Measurements from ENCODE around the gene TECPR2. TPM values are rescaled to one million over a fixed set of nuclear protein-coding genes. Genes with fewer than 3 reads are reported as not detected.

The TECPR2 gene
- total and polyA plus RNA-seq, 2 of the 13 experiments (the other 11 are each of a cell fraction or from before 2014, with no cell fraction given), result 3.5 to 5.7 TPM

DNA sequence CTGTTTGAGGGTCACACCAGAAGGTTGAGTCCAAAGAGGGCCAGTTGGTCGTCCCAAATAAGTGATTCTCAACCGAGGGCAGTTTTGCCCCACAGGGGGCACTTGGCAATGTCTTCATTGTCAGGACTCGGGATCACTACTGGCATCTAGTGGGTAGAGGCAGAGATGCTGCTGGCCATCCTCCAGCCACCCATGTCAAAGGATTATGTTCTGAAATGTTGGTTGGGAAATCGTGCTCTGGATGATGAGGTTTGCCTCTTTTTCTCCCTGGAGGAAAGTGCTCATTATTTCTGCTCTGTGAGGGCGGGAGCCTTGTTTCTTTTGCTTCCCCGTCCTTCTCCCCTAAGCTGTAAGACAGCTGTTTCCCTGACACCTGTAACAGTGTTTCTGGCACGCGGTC lies 39.6 kb upstream of the TECPR2 start (continued):
- TF ChIP-seq TSC22D2 (CRISPR knock-in tag; IDR thresholded peaks at IDR 0.05; ENCODE audit: borderline replicate concordance) (0 out of 2 replicates have a peak, but pooled peaks have one; percentile 36), ZBTB7B (CRISPR knock-in tag; IDR thresholded peaks at IDR 0.05) (peak; percentile 48; the same call in 1 of the 2 replicates), POLR2A (IDR thresholded peaks at IDR 0.05; ENCODE audit: insufficient read depth in 1 of 2, low read depth in 2 of 2, low read length in 2 of 2) (0 out of 4 replicates have a peak, but pooled peaks of 1 of the 2 experiments have one; percentile 17), HOXA5 (CRISPR knock-in tag; IDR thresholded peaks at IDR 0.05) (no peak), KAT8 (CRISPR knock-in tag; IDR thresholded peaks at IDR 0.05) (0 out of 2 replicates have a peak, but pooled peaks have one; percentile 33), ZNF460 (CRISPR knock-in tag; IDR thresholded peaks at IDR 0.05; ENCODE audit: borderline replicate concordance) (no peak), FOXO1 (CRISPR knock-in tag; IDR thresholded peaks at IDR 0.05) (no peak), CREM (IDR thresholded peaks at IDR 0.05) (no peak), CREM (CRISPR knock-in tag; IDR thresholded peaks at IDR 0.05) (no peak), YY1 (IDR thresholded peaks at IDR 0.05; ENCODE audit: insufficient read depth, insufficient replicate concordance, low read depth, low read length) (no peak), ZNF331 (CRISPR knock-in tag; IDR thresholded peaks at IDR 0.05) (no peak), ZNF567 (CRISPR knock-in tag; IDR thresholded peaks at IDR 0.05; ENCODE audit: borderline replicate concordance) (0 out of 2 replicates have a peak, but pooled peaks have one; percentile 2), MLLT10 (CRISPR knock-in tag; IDR thresholded peaks at IDR 0.05) (no peak), GABPB1 (CRISPR knock-in tag; IDR thresholded peaks at IDR 0.05) (no peak), XRCC5 (optimal IDR thresholded peaks at IDR 0.05; ENCODE audit: low read length) (no peak), KMT2A (CRISPR knock-in tag; IDR thresholded peaks at IDR 0.05) (0 out of 2 replicates have a peak, but pooled peaks have one; percentile 26), NR2F6 (IDR thresholded peaks at IDR 0.05) (no peak), NR2F6 (CRISPR knock-in tag; IDR thresholded peaks at IDR 0.05) (no peak), BRCA1 (CRISPR knock-in tag; IDR thresholded peaks at IDR 0.05) (no peak)
- TF ChIP-seq, protein P1, sequence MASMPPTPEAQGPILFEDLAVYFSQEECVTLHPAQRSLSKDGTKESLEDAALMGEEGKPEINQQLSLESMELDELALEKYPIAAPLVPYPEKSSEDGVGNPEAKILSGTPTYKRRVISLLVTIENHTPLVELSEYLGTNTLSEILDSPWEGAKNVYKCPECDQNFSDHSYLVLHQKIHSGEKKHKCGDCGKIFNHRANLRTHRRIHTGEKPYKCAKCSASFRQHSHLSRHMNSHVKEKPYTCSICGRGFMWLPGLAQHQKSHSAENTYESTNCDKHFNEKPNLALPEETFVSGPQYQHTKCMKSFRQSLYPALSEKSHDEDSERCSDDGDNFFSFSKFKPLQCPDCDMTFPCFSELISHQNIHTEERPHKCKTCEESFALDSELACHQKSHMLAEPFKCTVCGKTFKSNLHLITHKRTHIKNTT (CRISPR knock-in tag; IDR thresholded peaks at IDR 0.05), result no peak
- TF ChIP-seq, protein P2, sequence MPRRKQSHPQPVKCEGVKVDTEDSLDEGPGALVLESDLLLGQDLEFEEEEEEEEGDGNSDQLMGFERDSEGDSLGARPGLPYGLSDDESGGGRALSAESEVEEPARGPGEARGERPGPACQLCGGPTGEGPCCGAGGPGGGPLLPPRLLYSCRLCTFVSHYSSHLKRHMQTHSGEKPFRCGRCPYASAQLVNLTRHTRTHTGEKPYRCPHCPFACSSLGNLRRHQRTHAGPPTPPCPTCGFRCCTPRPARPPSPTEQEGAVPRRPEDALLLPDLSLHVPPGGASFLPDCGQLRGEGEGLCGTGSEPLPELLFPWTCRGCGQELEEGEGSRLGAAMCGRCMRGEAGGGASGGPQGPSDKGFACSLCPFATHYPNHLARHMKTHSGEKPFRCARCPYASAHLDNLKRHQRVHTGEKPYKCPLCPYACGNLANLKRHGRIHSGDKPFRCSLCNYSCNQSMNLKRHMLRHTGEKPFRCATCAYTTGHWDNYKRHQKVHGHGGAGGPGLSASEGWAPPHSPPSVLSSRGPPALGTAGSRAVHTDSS (CRISPR knock-in tag; conservative IDR thresholded peaks at IDR 0.05), result no peak
- TF ChIP-seq, protein P3, sequence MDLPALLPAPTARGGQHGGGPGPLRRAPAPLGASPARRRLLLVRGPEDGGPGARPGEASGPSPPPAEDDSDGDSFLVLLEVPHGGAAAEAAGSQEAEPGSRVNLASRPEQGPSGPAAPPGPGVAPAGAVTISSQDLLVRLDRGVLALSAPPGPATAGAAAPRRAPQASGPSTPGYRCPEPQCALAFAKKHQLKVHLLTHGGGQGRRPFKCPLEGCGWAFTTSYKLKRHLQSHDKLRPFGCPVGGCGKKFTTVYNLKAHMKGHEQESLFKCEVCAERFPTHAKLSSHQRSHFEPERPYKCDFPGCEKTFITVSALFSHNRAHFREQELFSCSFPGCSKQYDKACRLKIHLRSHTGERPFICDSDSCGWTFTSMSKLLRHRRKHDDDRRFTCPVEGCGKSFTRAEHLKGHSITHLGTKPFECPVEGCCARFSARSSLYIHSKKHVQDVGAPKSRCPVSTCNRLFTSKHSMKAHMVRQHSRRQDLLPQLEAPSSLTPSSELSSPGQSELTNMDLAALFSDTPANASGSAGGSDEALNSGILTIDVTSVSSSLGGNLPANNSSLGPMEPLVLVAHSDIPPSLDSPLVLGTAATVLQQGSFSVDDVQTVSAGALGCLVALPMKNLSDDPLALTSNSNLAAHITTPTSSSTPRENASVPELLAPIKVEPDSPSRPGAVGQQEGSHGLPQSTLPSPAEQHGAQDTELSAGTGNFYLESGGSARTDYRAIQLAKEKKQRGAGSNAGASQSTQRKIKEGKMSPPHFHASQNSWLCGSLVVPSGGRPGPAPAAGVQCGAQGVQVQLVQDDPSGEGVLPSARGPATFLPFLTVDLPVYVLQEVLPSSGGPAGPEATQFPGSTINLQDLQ (CRISPR knock-in tag; IDR thresholded peaks at IDR 0.05), result no peak
- TF ChIP-seq, protein P4, sequence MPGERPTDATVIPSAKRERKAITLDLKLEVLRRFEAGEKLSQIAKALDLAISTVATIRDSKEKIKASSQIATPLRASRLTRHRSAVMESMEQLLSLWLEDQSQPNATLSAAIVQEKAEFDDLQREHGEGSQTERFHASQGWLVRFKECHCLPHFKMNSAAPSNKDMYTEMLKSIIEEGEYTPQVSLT (CRISPR knock-in tag; IDR thresholded peaks at IDR 0.05; ENCODE audit: borderline replicate concordance, low read depth), result no peak
- TF ChIP-seq, protein P5, sequence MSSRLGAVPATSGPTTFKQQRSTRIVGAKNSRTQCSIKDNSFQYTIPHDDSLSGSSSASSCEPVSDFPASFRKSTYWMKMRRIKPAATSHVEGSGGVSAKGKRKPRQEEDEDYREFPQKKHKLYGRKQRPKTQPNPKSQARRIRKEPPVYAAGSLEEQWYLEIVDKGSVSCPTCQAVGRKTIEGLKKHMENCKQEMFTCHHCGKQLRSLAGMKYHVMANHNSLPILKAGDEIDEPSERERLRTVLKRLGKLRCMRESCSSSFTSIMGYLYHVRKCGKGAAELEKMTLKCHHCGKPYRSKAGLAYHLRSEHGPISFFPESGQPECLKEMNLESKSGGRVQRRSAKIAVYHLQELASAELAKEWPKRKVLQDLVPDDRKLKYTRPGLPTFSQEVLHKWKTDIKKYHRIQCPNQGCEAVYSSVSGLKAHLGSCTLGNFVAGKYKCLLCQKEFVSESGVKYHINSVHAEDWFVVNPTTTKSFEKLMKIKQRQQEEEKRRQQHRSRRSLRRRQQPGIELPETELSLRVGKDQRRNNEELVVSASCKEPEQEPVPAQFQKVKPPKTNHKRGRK (CRISPR knock-in tag; IDR thresholded peaks at IDR 0.05), result no peak
